ENCODE measurements around the gene MAP4K3. TPM values are rescaled to one million over a fixed set of nuclear protein-coding genes. Genes with fewer than 3 reads are reported as not detected.

Gene MAP4K3
- total and polyA plus RNA-seq, 2 donors (not counting 1 experiment from before 2014, with no cell fraction given) = 1.3 to 28.3 TPM

DNA sequence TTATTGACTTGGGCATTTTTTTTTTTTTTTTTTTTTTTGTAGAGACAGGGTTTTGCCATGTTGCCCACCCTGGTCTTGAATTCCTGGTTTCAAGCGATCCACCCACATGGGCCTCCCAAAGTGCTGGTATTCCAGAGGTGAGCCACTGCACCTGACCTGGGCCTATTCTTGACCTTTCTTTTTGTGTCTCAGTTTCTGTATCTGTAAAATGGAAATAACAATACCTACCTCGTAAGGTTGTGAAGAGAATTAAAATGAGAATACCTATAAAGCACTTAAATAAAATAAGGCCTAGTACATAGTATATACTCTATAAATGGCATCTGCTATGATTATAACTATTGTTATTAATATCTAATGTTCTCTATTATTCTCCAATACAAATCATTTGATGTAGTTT, 15.7 kb downstream of the MAP4K3 start:
- H3K9me3 Mint-ChIP-seq (ENCODE audit: insufficient read depth) = no peaks in the 10 kb centered on the region
- H3K27ac Mint-ChIP-seq = no peak overlapping the region
- no peak overlapping the region for H3K4me3 ChIP-seq (ENCODE audit: control extremely low read depth in 1 of 5, extremely low read depth in 1 of 5, insufficient read depth in 1 of 5, low read depth in 2 of 5, low read length in 4 of 5)
- POLR2A ChIA-PET = no interaction called here
- no peak overlapping the region for H3K27ac ChIP-seq (ENCODE audit: low read length in 2 of 2)
- no peaks in the 10 kb centered on the region for H3K4me1 ChIP-seq (ENCODE audit: control insufficient read depth in 2 of 2, insufficient read depth in 2 of 2, low read length in 2 of 2)
- H3K9ac ChIP-seq (ENCODE audit: low read length) = no peak overlapping the region
- no peaks in the 10 kb centered on the region for H3K27me3 Mint-ChIP-seq
- no peak for ATAC-seq (ENCODE audit: low read depth)
- H3K27me3 ChIP-seq (replicated peaks in 1 of 4; ENCODE audit: control extremely low read depth in 1 of 4, control insufficient read depth in 3 of 4, insufficient read depth in 4 of 4, low read length in 3 of 4) = no peaks in the 10 kb centered on the region
- no peak for TF ChIP-seq EZH2 (IDR thresholded peaks at IDR 0.05; ENCODE audit: borderline replicate concordance, insufficient read depth, low read depth, low read length, poor library complexity, severe bottlenecking)
- TF ChIP-seq, protein P1, sequence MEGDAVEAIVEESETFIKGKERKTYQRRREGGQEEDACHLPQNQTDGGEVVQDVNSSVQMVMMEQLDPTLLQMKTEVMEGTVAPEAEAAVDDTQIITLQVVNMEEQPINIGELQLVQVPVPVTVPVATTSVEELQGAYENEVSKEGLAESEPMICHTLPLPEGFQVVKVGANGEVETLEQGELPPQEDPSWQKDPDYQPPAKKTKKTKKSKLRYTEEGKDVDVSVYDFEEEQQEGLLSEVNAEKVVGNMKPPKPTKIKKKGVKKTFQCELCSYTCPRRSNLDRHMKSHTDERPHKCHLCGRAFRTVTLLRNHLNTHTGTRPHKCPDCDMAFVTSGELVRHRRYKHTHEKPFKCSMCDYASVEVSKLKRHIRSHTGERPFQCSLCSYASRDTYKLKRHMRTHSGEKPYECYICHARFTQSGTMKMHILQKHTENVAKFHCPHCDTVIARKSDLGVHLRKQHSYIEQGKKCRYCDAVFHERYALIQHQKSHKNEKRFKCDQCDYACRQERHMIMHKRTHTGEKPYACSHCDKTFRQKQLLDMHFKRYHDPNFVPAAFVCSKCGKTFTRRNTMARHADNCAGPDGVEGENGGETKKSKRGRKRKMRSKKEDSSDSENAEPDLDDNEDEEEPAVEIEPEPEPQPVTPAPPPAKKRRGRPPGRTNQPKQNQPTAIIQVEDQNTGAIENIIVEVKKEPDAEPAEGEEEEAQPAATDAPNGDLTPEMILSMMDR (IDR thresholded peaks at IDR 0.05) = no peak
- intact Hi-C loops (cut with micrococcal nuclease) = no loop called here
- no peaks in the 10 kb centered on the region for H4K20me1 ChIP-seq (ENCODE audit: control insufficient read depth, insufficient read depth, low read length, poor library complexity, severe bottlenecking)
- no peak for DNase-seq
- peaks cover 60% of the 10 kb centered on the region for H3K79me2 ChIP-seq (ENCODE audit: control insufficient read depth, insufficient read depth, low read length)
- CTCF ChIA-PET = no interaction called here
- H2AFZ ChIP-seq (ENCODE audit: insufficient read depth, low read depth, low read length, poor library complexity, severe bottlenecking) = no peak overlapping the region
- no peak overlapping the region for H3K4me2 ChIP-seq (replicated peaks; ENCODE audit: low read depth, low read length, poor library complexity, severe bottlenecking)
- peaks cover 5% of the 10 kb centered on the region for H3K4me1 Mint-ChIP-seq
- WGBS (ENCODE audit: insufficient coverage) = no CpG with 5 or more reads among the region's 2 CpGs
- no peaks in the 10 kb centered on the region for H3K36me3 ChIP-seq (replicated peaks in 1 of 2; ENCODE audit: control extremely low read depth in 1 of 2, control insufficient read depth in 1 of 2, extremely low read depth in 1 of 2, insufficient read depth in 2 of 2, low read length in 1 of 2)
- no peaks in the 10 kb centered on the region for H3K9me3 ChIP-seq (ENCODE audit: control extremely low read depth in 1 of 3, control insufficient read depth in 2 of 3, insufficient read depth in 1 of 3, low read length in 2 of 3)
- H3K4me3 Mint-ChIP-seq = no peak overlapping the region

DNA sequence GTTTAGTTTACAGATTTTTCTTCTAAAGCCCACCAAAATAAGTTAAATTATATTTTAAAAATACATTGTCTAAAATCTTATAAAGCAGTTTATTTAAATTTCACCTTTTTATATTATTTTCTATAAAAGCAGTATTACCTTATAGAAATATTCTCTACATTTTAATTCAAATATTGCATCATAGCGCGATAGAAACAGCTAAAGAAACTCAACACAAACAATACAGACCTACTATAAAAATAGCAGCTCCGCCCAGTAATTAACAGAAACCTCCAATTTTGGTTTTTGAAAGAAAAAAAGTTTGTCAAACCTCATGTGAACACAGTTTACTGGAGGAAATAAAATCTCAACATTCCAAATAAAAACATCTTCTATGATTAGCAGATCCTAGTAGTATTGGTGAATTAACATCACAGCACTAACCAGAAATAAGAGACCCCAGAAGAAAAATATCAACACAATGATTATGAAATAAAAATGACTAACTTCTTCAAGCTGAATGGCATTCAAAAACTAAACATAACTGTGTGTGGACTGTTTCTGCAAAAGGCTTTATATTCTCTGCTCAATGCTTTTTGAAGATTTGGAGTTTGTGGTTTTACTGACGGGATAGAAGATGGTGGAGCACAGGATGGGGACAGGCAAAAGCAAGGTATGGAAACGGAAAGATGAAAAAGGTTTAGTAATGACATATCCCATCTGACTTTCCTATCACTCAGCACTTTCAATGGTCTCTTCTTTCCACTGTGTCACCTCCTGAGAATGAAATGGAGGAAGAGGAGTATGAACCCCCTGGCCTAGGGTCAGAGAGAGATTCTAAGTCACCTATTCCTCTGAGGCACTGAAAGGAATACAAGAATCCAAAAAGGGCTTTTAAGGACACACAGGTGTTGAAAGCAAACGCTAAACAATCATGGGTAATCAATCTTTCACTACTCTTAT, 17.5 kb downstream of the MAP4K3 start:
- H3K4me2 ChIP-seq (replicated peaks; ENCODE audit: low read depth, low read length, poor library complexity, severe bottlenecking) = no peak overlapping the region
- Mint-ChIP-seq H3K4me1 (peaks cover 5% of the 10 kb centered on the region), H3K27ac (no peak overlapping the region), H3K4me3 (no peak overlapping the region), H3K27me3 (no peaks in the 10 kb centered on the region), H3K9me3 (ENCODE audit: insufficient read depth) (no peaks in the 10 kb centered on the region)
- H2AFZ ChIP-seq (ENCODE audit: insufficient read depth, low read depth, low read length, poor library complexity, severe bottlenecking) = no peak overlapping the region
- no peaks in the 10 kb centered on the region for H3K36me3 ChIP-seq (replicated peaks in 1 of 2; ENCODE audit: control extremely low read depth in 1 of 2, control insufficient read depth in 1 of 2, extremely low read depth in 1 of 2, insufficient read depth in 2 of 2, low read length in 1 of 2)
- no peaks in the 10 kb centered on the region for H4K20me1 ChIP-seq (ENCODE audit: control insufficient read depth, insufficient read depth, low read length, poor library complexity, severe bottlenecking)
- DNase-seq (no peak), ATAC-seq (ENCODE audit: low read depth) (no peak)
- no peaks in the 10 kb centered on the region for H3K27me3 ChIP-seq (replicated peaks in 1 of 4; ENCODE audit: control extremely low read depth in 1 of 4, control insufficient read depth in 3 of 4, insufficient read depth in 4 of 4, low read length in 3 of 4)
- no CpG with 5 or more reads among the region's 6 CpGs for WGBS (ENCODE audit: insufficient coverage)
- TF ChIP-seq, protein P1 (IDR thresholded peaks at IDR 0.05) = no peak
- TF ChIP-seq EZH2 (IDR thresholded peaks at IDR 0.05; ENCODE audit: borderline replicate concordance, insufficient read depth, low read depth, low read length, poor library complexity, severe bottlenecking) = no peak
- intact Hi-C loops (cut with micrococcal nuclease) = no loop called here
- H3K9me3 ChIP-seq (ENCODE audit: control extremely low read depth in 1 of 3, control insufficient read depth in 2 of 3, insufficient read depth in 1 of 3, low read length in 2 of 3) = no peaks in the 10 kb centered on the region
- H3K9ac ChIP-seq (ENCODE audit: low read length) = no peak overlapping the region
- H3K4me1 ChIP-seq (ENCODE audit: control insufficient read depth in 2 of 2, insufficient read depth in 2 of 2, low read length in 2 of 2) = no peaks in the 10 kb centered on the region
- H3K4me3 ChIP-seq (ENCODE audit: control extremely low read depth in 1 of 5, extremely low read depth in 1 of 5, insufficient read depth in 1 of 5, low read depth in 2 of 5, low read length in 4 of 5) = no peak overlapping the region
- ChIA-PET POLR2A (no interaction called here), CTCF (interaction anchor here (1.1 kb wide), 1 partner anchor 10 kb away, joined by 3 read pairs; no protein-coding TSS in a partner anchor)
- peaks cover 50% of the 10 kb centered on the region for H3K79me2 ChIP-seq (ENCODE audit: control insufficient read depth, insufficient read depth, low read length)
- no peak overlapping the region for H3K27ac ChIP-seq (ENCODE audit: low read length in 2 of 2)

Measured in B cell (primary cell).